A673 (cell line): ENCODE data around the gene FAM89B.

ENCODE experiments used
- EZH2 ChIP-seq: fragments of 200-600 bp; sonication (generic); IDR thresholded peaks from 2 replicates; pipeline ENCODE4 v1.6.1; 2017; ENCODE audit warnings: borderline replicate concordance, low read depth, mild to moderate bottlenecking, mixed read lengths, antibody characterized with exemption, low read length; ENCODE audit not compliant: poor library complexity, severe bottlenecking
- TF ChIP-seq, protein P1 (sequence below): fragments of 300-800, 200-600 bp; sonication (generic); conservative IDR thresholded peaks from 2 replicates; pipeline ENCODE4 v1.5.1; 2017; ENCODE audit warnings: low read depth, mild to moderate bottlenecking, antibody characterized with exemption, low read length, moderate library complexity, mixed read lengths

DNA sequence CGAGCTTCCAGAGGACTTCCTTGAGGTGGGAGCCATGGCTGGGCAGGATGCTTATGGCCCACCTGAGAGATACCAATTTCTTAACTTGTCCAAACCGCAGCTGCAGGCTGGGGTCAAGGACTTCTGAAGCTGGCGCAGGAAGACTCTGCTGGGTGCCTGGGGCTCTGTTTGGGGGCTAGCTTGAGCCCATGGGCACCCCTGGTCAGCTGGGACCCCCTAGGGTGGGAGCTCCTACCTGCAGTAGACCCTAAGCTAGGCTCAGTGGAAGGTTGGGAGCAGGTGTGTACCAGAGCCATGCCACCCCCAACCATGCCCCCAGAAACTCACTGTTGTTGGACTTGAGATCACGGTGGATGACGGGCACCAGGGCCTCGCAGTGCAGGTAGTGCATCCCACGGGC, 40.4 kb downstream of the FAM89B start:
- TF ChIP-seq, protein P1, sequence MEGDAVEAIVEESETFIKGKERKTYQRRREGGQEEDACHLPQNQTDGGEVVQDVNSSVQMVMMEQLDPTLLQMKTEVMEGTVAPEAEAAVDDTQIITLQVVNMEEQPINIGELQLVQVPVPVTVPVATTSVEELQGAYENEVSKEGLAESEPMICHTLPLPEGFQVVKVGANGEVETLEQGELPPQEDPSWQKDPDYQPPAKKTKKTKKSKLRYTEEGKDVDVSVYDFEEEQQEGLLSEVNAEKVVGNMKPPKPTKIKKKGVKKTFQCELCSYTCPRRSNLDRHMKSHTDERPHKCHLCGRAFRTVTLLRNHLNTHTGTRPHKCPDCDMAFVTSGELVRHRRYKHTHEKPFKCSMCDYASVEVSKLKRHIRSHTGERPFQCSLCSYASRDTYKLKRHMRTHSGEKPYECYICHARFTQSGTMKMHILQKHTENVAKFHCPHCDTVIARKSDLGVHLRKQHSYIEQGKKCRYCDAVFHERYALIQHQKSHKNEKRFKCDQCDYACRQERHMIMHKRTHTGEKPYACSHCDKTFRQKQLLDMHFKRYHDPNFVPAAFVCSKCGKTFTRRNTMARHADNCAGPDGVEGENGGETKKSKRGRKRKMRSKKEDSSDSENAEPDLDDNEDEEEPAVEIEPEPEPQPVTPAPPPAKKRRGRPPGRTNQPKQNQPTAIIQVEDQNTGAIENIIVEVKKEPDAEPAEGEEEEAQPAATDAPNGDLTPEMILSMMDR: no peak
- TF ChIP-seq EZH2: no peak
